ENCODE results near the gene AFMID. TPM values are rescaled to one million over a fixed set of nuclear protein-coding genes. Genes with fewer than 3 reads are reported as not detected.
A peak's percentile ranks its signal among the peaks of the same experiment; 100 is the strongest.

Gene AFMID
- polyA plus RNA-seq, 3 donors: 7.1 to 45.7 (median 14.2) TPM

GRCh38 chr17:78173097-78173715 is 14.0 kb upstream of the AFMID start:
- peaks cover 78% of the 10 kb centered on the region for H3K4me1 Mint-ChIP-seq
- Histone ChIP-seq H3K4me2 (replicated peaks; ENCODE audit: extremely low read depth, low read length, poor library complexity, severe bottlenecking) (peak overlapping the region; percentile 76), H3K36me3 (replicated peaks in 1 of 2; ENCODE audit: control insufficient read depth in 1 of 2, insufficient read depth in 2 of 2, low read length in 2 of 2) (peaks cover 11 to 16% of the 10 kb centered on the region in 2 donors), H4K20me1 (ENCODE audit: insufficient read depth, low read length) (peaks cover 29% of the 10 kb centered on the region), H3K79me2 (ENCODE audit: insufficient read depth, low read length) (peaks cover 49% of the 10 kb centered on the region), H3K4me3 (replicated peaks in 1 of 3; ENCODE audit: low read depth in 2 of 3, low read length in 3 of 3) (peak overlapping the region in 1 of 3 experiments; percentile 85), H3K27ac (ENCODE audit: low read depth in 1 of 2, low read length in 2 of 2) (peak overlapping the region; percentile 82 to 86), H3K4me1 (ENCODE audit: control insufficient read depth in 1 of 2, insufficient read depth in 2 of 2, low read length in 2 of 2) (peaks cover 80 to 81% of the 10 kb centered on the region in 2 donors), H2AFZ (ENCODE audit: insufficient read depth, low read depth, low read length, poor library complexity, severe bottlenecking) (no peak overlapping the region), H3K9ac (ENCODE audit: insufficient read depth, low read length, poor library complexity, severe bottlenecking) (peak overlapping the region; percentile 43), H3K27me3 (ENCODE audit: control insufficient read depth in 2 of 2, insufficient read depth in 2 of 2, low read length in 2 of 2) (no peaks in the 10 kb centered on the region), H3K9me3 (replicated peaks in 1 of 2; ENCODE audit: control insufficient read depth in 1 of 2, insufficient read depth in 1 of 2, low read length in 2 of 2) (no peaks in the 10 kb centered on the region)
- 65% methylated on average over 7 of the region's 11 CpGs for WGBS (ENCODE audit: insufficient coverage)
- H3K9me3 Mint-ChIP-seq: peaks cover 0 to 3% (median 0%) of the 10 kb centered on the region in 7 donors
- peak in 2 of 3 donors; percentile 38 to 68 for DNase-seq
- H3K27ac Mint-ChIP-seq: peak overlapping the region; percentile 93 to 98 (median 96)
- intact Hi-C loops (cut with micrococcal nuclease): loop anchor here (5.0 kb wide), 3 partner anchors 36 to 61 kb away; partner anchors contain the start of gene TMC6 (in 1 of the 2)
- H3K4me3 Mint-ChIP-seq: peak overlapping the region; percentile 66 to 85
- no peak for TF ChIP-seq CTCF (IDR thresholded peaks at IDR 0.05)
- H3K36me3 Mint-ChIP-seq: peaks cover 34 to 48% of the 10 kb centered on the region in 2 donors
- H3K27me3 Mint-ChIP-seq (ENCODE audit: low read depth in 3 of 3): no peaks in the 10 kb centered on the region

GRCh38 chr17:78174346-78174869 is 12.8 kb upstream of the AFMID start:
- WGBS (ENCODE audit: insufficient coverage): 2% methylated on average over 15 of the region's 15 CpGs
- peaks cover 81 to 83% of the 10 kb centered on the region in 2 donors for H3K4me1 ChIP-seq (ENCODE audit: control insufficient read depth in 1 of 2, insufficient read depth in 2 of 2, low read length in 2 of 2)
- peak overlapping the region; percentile 43 for H3K9ac ChIP-seq (ENCODE audit: insufficient read depth, low read length, poor library complexity, severe bottlenecking)
- H3K4me3 ChIP-seq (replicated peaks in 1 of 3; ENCODE audit: low read depth in 2 of 3, low read length in 3 of 3): peak overlapping the region in 1 of 3 experiments; percentile 85
- peak overlapping the region; percentile 82 to 86 for H3K27ac ChIP-seq (ENCODE audit: low read depth in 1 of 2, low read length in 2 of 2)
- H3K27me3 ChIP-seq (ENCODE audit: control insufficient read depth in 2 of 2, insufficient read depth in 2 of 2, low read length in 2 of 2): no peaks in the 10 kb centered on the region
- H3K36me3 Mint-ChIP-seq: peaks cover 37 to 50% of the 10 kb centered on the region in 2 donors
- no peaks in the 10 kb centered on the region for H3K27me3 Mint-ChIP-seq (ENCODE audit: low read depth in 3 of 3)
- H3K9me3 Mint-ChIP-seq: peaks cover 0 to 3% (median 0%) of the 10 kb centered on the region in 7 donors
- peak overlapping the region; percentile 93 to 98 (median 96) for H3K27ac Mint-ChIP-seq
- no peak overlapping the region for H2AFZ ChIP-seq (ENCODE audit: insufficient read depth, low read depth, low read length, poor library complexity, severe bottlenecking)
- H3K9me3 ChIP-seq (replicated peaks in 1 of 2; ENCODE audit: control insufficient read depth in 1 of 2, insufficient read depth in 1 of 2, low read length in 2 of 2): no peaks in the 10 kb centered on the region
- peaks cover 11 to 16% of the 10 kb centered on the region in 2 donors for H3K36me3 ChIP-seq (replicated peaks in 1 of 2; ENCODE audit: control insufficient read depth in 1 of 2, insufficient read depth in 2 of 2, low read length in 2 of 2)
- H3K79me2 ChIP-seq (ENCODE audit: insufficient read depth, low read length): peaks cover 40% of the 10 kb centered on the region
- H4K20me1 ChIP-seq (ENCODE audit: insufficient read depth, low read length): peaks cover 23% of the 10 kb centered on the region
- DNase-seq: peak; percentile 64 to 82 (median 81)
- peak; percentile 82 for TF ChIP-seq CTCF (IDR thresholded peaks at IDR 0.05)
- intact Hi-C loops (cut with micrococcal nuclease): loop anchor here (5.0 kb wide), 3 partner anchors 37 to 62 kb away; partner anchors contain the start of gene TMC6 (in 1 of the 2)
- H3K4me2 ChIP-seq (replicated peaks; ENCODE audit: extremely low read depth, low read length, poor library complexity, severe bottlenecking): peak overlapping the region; percentile 76
- H3K4me1 Mint-ChIP-seq: peaks cover 85% of the 10 kb centered on the region
- peak overlapping the region; percentile 66 to 85 for H3K4me3 Mint-ChIP-seq
